IMR-90 (cell line): ENCODE results near the gene NAALAD2.
"Not testable (repeated sequence)": the region's sequence is repeated elsewhere in the genome, so short reads cannot be mapped to it uniquely, and the experiment has no call there.

Experiments used
- CHD1 ChIP-seq: IDR thresholded peaks from 2 replicates; pipeline ENCODE4 v1.6.1; 2012; ENCODE audit warnings: low read depth, low read length, improper control_type of control experiment
- MAZ ChIP-seq: IDR thresholded peaks from 2 replicates; pipeline ENCODE4 v1.6.1; 2012; ENCODE audit warnings: low read depth, mild to moderate bottlenecking, low read length, improper control_type of control experiment, moderate library complexity, borderline replicate concordance
- MXI1 ChIP-seq: IDR thresholded peaks from 2 replicates; pipeline ENCODE4 v1.6.1; 2012; ENCODE audit warnings: low read depth, mild to moderate bottlenecking, low read length, moderate library complexity, borderline replicate concordance
- POLR2A ChIP-seq: IDR thresholded peaks from 2 replicates; pipeline ENCODE4 v1.6.1; 2012; ENCODE audit warnings: mild to moderate bottlenecking, low read depth, low read length
- RCOR1 ChIP-seq: IDR thresholded peaks from 2 replicates; pipeline ENCODE4 v1.6.1; 2012; ENCODE audit warnings: mild to moderate bottlenecking, low read length, improper control_type of control experiment; ENCODE audit not compliant: insufficient replicate concordance
- RFX5 ChIP-seq: IDR thresholded peaks from 2 replicates; pipeline ENCODE4 v1.8.0; 2012; ENCODE audit warnings: low read depth, mild to moderate bottlenecking, low read length, moderate library complexity
- TF ChIP-seq, protein P1 (sequence below): conservative IDR thresholded peaks from 2 replicates; pipeline ENCODE4 v1.5.1; 2012; ENCODE audit warnings: mild to moderate bottlenecking, low read depth, low read length, improper control_type of control experiment

DNA sequence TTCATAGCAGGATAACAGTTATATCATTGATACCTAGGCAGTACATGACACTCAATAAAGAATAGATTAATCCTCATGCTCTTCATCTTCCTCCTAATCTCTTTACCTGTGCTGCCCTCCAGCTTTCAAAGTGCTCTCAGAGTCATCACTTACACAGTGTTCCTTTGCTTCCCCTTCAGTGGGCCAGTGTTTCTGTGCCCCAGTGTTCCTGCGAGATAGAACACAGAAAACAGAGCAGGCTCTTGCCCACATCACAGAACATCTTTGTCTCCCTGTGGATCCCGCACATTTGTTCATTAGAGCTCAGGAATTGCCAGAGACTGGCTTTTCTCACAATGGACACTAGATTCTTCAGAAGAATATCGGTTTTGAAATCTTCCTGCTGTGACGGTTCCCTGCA is 36.2 kb upstream of the NAALAD2 start:
- TF ChIP-seq, protein P1, sequence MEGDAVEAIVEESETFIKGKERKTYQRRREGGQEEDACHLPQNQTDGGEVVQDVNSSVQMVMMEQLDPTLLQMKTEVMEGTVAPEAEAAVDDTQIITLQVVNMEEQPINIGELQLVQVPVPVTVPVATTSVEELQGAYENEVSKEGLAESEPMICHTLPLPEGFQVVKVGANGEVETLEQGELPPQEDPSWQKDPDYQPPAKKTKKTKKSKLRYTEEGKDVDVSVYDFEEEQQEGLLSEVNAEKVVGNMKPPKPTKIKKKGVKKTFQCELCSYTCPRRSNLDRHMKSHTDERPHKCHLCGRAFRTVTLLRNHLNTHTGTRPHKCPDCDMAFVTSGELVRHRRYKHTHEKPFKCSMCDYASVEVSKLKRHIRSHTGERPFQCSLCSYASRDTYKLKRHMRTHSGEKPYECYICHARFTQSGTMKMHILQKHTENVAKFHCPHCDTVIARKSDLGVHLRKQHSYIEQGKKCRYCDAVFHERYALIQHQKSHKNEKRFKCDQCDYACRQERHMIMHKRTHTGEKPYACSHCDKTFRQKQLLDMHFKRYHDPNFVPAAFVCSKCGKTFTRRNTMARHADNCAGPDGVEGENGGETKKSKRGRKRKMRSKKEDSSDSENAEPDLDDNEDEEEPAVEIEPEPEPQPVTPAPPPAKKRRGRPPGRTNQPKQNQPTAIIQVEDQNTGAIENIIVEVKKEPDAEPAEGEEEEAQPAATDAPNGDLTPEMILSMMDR, result not testable (repeated sequence)
- TF ChIP-seq RCOR1, POLR2A, RFX5, MAZ, CHD1, MXI1: not testable (repeated sequence)
